Measurements from ENCODE around the gene PTPRG.

DNA sequence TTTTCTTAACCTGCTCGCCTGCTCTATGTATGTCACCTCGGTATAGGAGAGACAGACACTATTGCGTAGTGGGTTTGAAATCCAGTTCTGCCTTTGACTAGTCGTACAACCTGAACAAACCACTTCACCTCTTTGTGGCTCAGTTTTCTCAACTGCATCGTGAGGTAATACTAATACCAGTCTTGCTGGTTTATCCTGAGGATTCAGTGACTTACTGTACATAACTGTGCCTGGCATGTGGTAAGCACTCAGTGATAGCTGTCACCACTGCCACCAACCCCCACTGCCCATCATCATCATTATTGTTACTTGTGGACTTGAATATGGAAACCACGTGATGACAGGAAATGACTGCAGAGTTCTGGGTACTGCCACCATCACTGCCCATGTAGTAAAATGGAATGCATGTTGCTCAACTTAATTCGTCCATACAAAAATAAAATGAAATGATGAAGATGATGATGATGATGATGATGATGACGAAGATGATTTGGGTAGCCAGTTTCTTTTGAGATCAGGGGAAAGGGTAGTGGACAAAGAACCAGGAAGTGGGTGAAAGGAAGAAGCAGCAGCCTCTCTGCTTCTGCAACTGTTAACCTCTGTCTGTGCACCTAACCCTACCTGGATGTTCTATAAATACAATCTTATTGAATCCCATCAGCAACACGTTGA is 583.9 kb downstream of the PTPRG start:
- TF ChIP-seq U2AF1 (optimal IDR thresholded peaks at IDR 0.05; ENCODE audit: low read depth, low read length) (no peak), TCF12 (IDR thresholded peaks at IDR 0.05) (no peak), TCF12 (CRISPR knock-in tag; IDR thresholded peaks at IDR 0.05) (no peak), ATAD3A (CRISPR knock-in tag; IDR thresholded peaks at IDR 0.05) (no peak), GABPA (IDR thresholded peaks at IDR 0.05; ENCODE audit: low read depth, low read length) (no peak), GABPA (CRISPR knock-in tag; IDR thresholded peaks at IDR 0.05; ENCODE audit: low read depth) (no peak), JUND (CRISPR knock-in tag; IDR thresholded peaks at IDR 0.05) (no peak), EZH2 (conservative IDR thresholded peaks at IDR 0.05; ENCODE audit: low read depth, low read length) (no peak), KDM1A (CRISPR knock-in tag; IDR thresholded peaks at IDR 0.05) (no peak)
- TF ChIP-seq, protein P1, sequence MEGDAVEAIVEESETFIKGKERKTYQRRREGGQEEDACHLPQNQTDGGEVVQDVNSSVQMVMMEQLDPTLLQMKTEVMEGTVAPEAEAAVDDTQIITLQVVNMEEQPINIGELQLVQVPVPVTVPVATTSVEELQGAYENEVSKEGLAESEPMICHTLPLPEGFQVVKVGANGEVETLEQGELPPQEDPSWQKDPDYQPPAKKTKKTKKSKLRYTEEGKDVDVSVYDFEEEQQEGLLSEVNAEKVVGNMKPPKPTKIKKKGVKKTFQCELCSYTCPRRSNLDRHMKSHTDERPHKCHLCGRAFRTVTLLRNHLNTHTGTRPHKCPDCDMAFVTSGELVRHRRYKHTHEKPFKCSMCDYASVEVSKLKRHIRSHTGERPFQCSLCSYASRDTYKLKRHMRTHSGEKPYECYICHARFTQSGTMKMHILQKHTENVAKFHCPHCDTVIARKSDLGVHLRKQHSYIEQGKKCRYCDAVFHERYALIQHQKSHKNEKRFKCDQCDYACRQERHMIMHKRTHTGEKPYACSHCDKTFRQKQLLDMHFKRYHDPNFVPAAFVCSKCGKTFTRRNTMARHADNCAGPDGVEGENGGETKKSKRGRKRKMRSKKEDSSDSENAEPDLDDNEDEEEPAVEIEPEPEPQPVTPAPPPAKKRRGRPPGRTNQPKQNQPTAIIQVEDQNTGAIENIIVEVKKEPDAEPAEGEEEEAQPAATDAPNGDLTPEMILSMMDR (CRISPR knock-in tag; IDR thresholded peaks at IDR 0.05), result no peak
- TF ChIP-seq, protein P2, sequence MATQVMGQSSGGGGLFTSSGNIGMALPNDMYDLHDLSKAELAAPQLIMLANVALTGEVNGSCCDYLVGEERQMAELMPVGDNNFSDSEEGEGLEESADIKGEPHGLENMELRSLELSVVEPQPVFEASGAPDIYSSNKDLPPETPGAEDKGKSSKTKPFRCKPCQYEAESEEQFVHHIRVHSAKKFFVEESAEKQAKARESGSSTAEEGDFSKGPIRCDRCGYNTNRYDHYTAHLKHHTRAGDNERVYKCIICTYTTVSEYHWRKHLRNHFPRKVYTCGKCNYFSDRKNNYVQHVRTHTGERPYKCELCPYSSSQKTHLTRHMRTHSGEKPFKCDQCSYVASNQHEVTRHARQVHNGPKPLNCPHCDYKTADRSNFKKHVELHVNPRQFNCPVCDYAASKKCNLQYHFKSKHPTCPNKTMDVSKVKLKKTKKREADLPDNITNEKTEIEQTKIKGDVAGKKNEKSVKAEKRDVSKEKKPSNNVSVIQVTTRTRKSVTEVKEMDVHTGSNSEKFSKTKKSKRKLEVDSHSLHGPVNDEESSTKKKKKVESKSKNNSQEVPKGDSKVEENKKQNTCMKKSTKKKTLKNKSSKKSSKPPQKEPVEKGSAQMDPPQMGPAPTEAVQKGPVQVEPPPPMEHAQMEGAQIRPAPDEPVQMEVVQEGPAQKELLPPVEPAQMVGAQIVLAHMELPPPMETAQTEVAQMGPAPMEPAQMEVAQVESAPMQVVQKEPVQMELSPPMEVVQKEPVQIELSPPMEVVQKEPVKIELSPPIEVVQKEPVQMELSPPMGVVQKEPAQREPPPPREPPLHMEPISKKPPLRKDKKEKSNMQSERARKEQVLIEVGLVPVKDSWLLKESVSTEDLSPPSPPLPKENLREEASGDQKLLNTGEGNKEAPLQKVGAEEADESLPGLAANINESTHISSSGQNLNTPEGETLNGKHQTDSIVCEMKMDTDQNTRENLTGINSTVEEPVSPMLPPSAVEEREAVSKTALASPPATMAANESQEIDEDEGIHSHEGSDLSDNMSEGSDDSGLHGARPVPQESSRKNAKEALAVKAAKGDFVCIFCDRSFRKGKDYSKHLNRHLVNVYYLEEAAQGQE (IDR thresholded peaks at IDR 0.05; ENCODE audit: borderline replicate concordance in 1 of 2, low read depth in 1 of 2, low read length in 2 of 2), result no peak
- TF ChIP-seq, protein P3, sequence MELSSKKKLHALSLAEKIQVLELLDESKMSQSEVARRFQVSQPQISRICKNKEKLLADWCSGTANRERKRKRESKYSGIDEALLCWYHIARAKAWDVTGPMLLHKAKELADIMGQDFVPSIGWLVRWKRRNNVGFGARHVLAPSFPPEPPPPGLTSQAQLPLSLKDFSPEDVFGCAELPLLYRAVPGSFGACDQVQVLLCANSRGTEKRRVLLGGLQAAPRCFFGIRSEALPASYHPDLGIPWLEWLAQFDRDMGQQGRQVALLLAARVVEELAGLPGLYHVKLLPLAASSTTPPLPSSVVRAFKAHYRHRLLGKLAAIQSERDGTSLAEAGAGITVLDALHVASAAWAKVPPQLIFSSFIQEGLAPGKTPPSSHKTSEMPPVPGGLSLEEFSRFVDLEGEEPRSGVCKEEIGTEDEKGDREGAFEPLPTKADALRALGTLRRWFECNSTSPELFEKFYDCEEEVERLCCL (CRISPR knock-in tag; IDR thresholded peaks at IDR 0.05; ENCODE audit: borderline replicate concordance), result no peak
- TF ChIP-seq, protein P4, sequence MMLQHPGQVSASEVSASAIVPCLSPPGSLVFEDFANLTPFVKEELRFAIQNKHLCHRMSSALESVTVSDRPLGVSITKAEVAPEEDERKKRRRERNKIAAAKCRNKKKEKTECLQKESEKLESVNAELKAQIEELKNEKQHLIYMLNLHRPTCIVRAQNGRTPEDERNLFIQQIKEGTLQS (CRISPR knock-in tag; IDR thresholded peaks at IDR 0.05), result no peak

Measured in HepG2 (cell line).